Esophagus muscularis mucosa (tissue), 4 donors: Measurements from ENCODE around the gene CCL13. TPM values are rescaled to one million over a fixed set of nuclear protein-coding genes. Genes with fewer than 3 reads are reported as not detected.

Source experiments
- DNase-seq: peaks from one replicate; pipeline ENCODE4 v3.0.0-alpha.2; 2017; ENCODE audit errors: extremely low spot score
- H3K27ac ChIP-seq, 4 donors: fragments of 200-600 bp; sonication (generic); replicated peaks in 1 of 4; 1 replicate in 3 of 4; 2 replicates in 1 of 4; pipeline ENCODE4 v1.5.1; 2016 to 2019; ENCODE audit warnings: mild to moderate bottlenecking in 1 of 4
- H3K27me3 ChIP-seq, 4 donors: fragments of 200-600 bp; sonication (generic); one replicate each; pipeline versions ENCODE4 v1.5.1 to v1.6.0; 2016 to 2019
- H3K36me3 ChIP-seq, 4 donors: fragments of 200-600 bp; sonication (generic); one replicate each; pipeline ENCODE4 v1.5.1; 2016 to 2019
- H3K4me1 ChIP-seq, 4 donors: fragments of 200-600 bp; sonication (generic); one replicate each; pipeline ENCODE4 v1.5.1; 2016 to 2019
- H3K4me3 ChIP-seq, 4 donors: fragments of 200-600 bp; sonication (generic); 1 replicate in 2 of 4; 2 replicates in 2 of 4; pipeline ENCODE4 v1.5.1; 2016 to 2019; ENCODE audit warnings: mild to moderate bottlenecking in 4 of 4, moderate library complexity in 1 of 4
- H3K9me3 ChIP-seq, 4 donors: fragments of 200-600 bp; sonication (generic); 1 replicate in 3 of 4; 2 replicates in 1 of 4; pipeline ENCODE4 v1.5.1; 2016 to 2019
- EP300 ChIP-seq: sonication (generic); formaldehyde crosslinking; IDR thresholded peaks from one replicate; pipeline ENCODE4 v1.6.1; 2017; ENCODE audit warnings: antibody characterized with exemption
- POLR2A ChIP-seq: fragments of 450-650 bp; IDR thresholded peaks from one replicate; pipeline ENCODE4 v1.6.1; 2017; ENCODE audit warnings: antibody characterized with exemption, moderate library complexity, mild to moderate bottlenecking, low read depth
- POLR2AphosphoS5 ChIP-seq, 2 donors: sonication (generic); formaldehyde crosslinking; IDR thresholded peaks; one replicate each; pipeline ENCODE4 v1.6.1; 2017; ENCODE audit warnings: antibody characterized with exemption in 2 of 2
- WGBS: methylation state at CpG from one replicate; pipeline ENCODE4 v1.1.5; 2018; 5-methylcytosine and 5-hydroxymethylcytosine counted together
- intact Hi-C: fragments of 100-400 bp; cut with DNase I; formaldehyde crosslinking; loops from one replicate; pipeline ENCODE4 v1.15.1; 2023
- total RNA-seq, 4 donors: library from RNA; depleted of rRNA; stranded (reverse); fragments of >200 nt; gene quantifications; one replicate each; pipeline versions ENCODE4 v1.1.0 to v1.2.1, GENCODE V29; 2016
- TF ChIP-seq, protein P1 (sequence below), 3 experiments: fragments of 200-600 bp in 2 of 3; fragments of 450-650 bp in 1 of 3; sonication (generic) in 2 of 3; IDR thresholded peaks; one replicate each; pipeline ENCODE4 v1.5.1; 2017 to 2019; ENCODE audit warnings: antibody characterized with exemption in 3 of 3, mild to moderate bottlenecking in 2 of 3, moderate library complexity in 1 of 3

CCL13 gene
- total RNA-seq, 4 donors from 2014 or later, result 0.78 to 3.6 (median 2.0) TPM; not detected in 1

DNA sequence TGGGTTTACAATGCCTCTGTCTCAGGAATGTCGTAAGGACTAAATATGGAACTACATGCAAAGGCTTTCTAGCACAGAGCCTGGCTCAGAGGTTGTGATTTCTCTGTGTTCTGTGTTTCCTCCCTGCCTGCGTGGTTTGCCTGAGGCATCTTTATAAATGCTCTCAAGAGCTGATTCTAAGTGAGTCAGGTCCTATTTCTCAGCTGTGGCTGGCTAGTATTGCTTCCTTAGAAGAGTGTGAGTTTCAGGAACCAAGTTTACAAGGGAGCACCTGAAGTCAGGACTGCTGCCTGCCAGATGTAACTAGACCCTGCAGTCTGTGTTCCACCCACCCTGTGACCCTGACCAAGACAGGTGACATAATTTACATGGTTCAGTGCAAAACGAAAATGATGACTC, 14.7 kb downstream of the CCL13 start:
- no peak for DNase-seq
- Histone ChIP-seq H3K27ac (no peak overlapping the region), H3K4me3 (no peak overlapping the region), H3K9me3 (no peaks in the 10 kb centered on the region), H3K4me1 (no peaks in the 10 kb centered on the region), H3K36me3 (no peaks in the 10 kb centered on the region), H3K27me3 (peaks cover 0 to 2% (median 0%) of the 10 kb centered on the region in 4 donors)
- intact Hi-C loops, result no loop called here
- no peak for TF ChIP-seq EP300
- TF ChIP-seq, protein P1, sequence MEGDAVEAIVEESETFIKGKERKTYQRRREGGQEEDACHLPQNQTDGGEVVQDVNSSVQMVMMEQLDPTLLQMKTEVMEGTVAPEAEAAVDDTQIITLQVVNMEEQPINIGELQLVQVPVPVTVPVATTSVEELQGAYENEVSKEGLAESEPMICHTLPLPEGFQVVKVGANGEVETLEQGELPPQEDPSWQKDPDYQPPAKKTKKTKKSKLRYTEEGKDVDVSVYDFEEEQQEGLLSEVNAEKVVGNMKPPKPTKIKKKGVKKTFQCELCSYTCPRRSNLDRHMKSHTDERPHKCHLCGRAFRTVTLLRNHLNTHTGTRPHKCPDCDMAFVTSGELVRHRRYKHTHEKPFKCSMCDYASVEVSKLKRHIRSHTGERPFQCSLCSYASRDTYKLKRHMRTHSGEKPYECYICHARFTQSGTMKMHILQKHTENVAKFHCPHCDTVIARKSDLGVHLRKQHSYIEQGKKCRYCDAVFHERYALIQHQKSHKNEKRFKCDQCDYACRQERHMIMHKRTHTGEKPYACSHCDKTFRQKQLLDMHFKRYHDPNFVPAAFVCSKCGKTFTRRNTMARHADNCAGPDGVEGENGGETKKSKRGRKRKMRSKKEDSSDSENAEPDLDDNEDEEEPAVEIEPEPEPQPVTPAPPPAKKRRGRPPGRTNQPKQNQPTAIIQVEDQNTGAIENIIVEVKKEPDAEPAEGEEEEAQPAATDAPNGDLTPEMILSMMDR (IDR thresholded peaks at IDR 0.05), result no peak
- no peak for TF ChIP-seq POLR2A
- no peak for TF ChIP-seq POLR2AphosphoS5 (IDR thresholded peaks at IDR 0.05)
- 51% methylated on average over 3 of the region's 3 CpGs for WGBS

DNA sequence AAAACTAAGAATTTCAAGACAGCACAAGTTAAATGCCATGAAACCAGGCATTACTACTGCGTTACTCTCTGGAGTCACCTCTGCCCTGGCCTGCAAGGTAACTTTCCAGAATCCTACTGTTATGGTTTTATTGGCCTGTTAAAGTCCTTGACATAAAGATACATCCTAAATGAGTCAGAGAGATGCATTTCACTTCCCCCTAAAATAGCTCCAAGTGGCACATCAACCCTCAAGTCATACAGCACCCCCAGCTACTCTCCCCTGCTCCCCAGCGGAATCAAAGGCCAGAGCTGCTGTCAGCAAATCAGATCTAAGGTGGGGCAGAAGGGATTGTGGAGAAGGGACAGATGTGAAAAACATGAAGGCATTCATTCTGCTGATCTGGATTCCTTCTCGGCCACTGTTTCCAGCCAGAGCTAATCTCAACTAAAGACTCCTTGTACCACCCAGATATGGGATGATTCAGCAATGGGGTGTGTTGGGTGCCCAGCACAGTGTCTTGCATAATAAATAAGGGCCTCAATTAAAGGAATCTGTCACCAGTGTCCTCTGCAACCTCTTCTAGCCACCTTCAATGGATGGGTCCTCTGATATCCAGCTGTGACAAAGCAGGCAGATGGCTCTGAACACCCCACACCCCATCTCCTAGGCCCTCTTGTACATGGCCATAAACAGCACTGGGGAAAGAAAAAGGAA, 15.3 kb downstream of the CCL13 start:
- Histone ChIP-seq H3K4me1 (no peaks in the 10 kb centered on the region), H3K36me3 (no peaks in the 10 kb centered on the region), H3K4me3 (no peak overlapping the region), H3K9me3 (no peaks in the 10 kb centered on the region), H3K27ac (no peak overlapping the region), H3K27me3 (no peaks in the 10 kb centered on the region)
- WGBS, result 82% methylated on average over 3 of the region's 3 CpGs
- TF ChIP-seq POLR2AphosphoS5 (IDR thresholded peaks at IDR 0.05) (no peak), POLR2A (no peak), EP300 (no peak)
- TF ChIP-seq, protein P1 (IDR thresholded peaks at IDR 0.05), result no peak
- DNase-seq, result no peak
- intact Hi-C loops, result no loop called here

DNA sequence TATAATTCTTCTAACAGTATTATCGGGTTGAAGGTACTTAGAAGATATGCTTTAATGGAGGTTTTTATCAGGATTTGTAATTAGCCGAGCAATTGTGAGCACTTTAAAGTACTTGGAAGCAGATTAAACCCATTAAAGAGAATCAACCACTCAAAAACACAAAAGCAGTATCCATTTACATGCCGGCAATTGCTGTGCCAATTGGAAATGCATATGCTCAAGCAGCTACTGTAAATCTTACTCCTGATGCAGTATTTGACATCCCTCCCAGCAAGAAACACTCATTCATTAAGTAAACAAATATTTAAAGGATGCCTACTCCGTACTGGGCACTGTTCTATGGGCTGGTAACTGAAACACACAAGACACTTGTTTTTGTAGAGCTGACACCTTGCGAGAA, 18.2 kb downstream of the CCL13 start:
- peaks cover 0 to 7% (median 0%) of the 10 kb centered on the region in 4 donors for H3K27me3 ChIP-seq
- H3K4me1 ChIP-seq, result no peaks in the 10 kb centered on the region
- H3K4me3 ChIP-seq, result no peak overlapping the region
- intact Hi-C loops, result no loop called here
- H3K9me3 ChIP-seq, result no peaks in the 10 kb centered on the region
- DNase-seq, result no peak
- no peak overlapping the region for H3K27ac ChIP-seq
- H3K36me3 ChIP-seq, result no peaks in the 10 kb centered on the region
- TF ChIP-seq, protein P1 (IDR thresholded peaks at IDR 0.05), result no peak
- no peak for TF ChIP-seq POLR2AphosphoS5 (IDR thresholded peaks at IDR 0.05)
- WGBS, result 73% methylated on average over 5 of the region's 5 CpGs

GRCh38 chr17:34375426-34375997, 19.2 kb downstream of the CCL13 start:
- intact Hi-C loops, result no loop called here
- Histone ChIP-seq H3K9me3 (no peaks in the 10 kb centered on the region), H3K4me1 (no peaks in the 10 kb centered on the region), H3K27me3 (peaks cover 0 to 7% (median 0%) of the 10 kb centered on the region in 4 donors), H3K4me3 (no peak overlapping the region), H3K36me3 (no peaks in the 10 kb centered on the region), H3K27ac (no peak overlapping the region)
- WGBS, result 88% methylated on average over 11 of the region's 11 CpGs
- DNase-seq, result no peak
- no peak for TF ChIP-seq POLR2AphosphoS5 (IDR thresholded peaks at IDR 0.05)
- TF ChIP-seq, protein P1 (IDR thresholded peaks at IDR 0.05), result no peak
- no peak for TF ChIP-seq EP300
- TF ChIP-seq POLR2A, result no peak
